NCI-H2196 (cell line): ENCODE data around the gene SLBP.

Source experiments
- DNase-seq: peaks from one replicate; lab custom pipeline; 2025; ENCODE audit not compliant: unreplicated experiment; lab: John Stamatoyannopoulos, UW

Gene SLBP

DNA sequence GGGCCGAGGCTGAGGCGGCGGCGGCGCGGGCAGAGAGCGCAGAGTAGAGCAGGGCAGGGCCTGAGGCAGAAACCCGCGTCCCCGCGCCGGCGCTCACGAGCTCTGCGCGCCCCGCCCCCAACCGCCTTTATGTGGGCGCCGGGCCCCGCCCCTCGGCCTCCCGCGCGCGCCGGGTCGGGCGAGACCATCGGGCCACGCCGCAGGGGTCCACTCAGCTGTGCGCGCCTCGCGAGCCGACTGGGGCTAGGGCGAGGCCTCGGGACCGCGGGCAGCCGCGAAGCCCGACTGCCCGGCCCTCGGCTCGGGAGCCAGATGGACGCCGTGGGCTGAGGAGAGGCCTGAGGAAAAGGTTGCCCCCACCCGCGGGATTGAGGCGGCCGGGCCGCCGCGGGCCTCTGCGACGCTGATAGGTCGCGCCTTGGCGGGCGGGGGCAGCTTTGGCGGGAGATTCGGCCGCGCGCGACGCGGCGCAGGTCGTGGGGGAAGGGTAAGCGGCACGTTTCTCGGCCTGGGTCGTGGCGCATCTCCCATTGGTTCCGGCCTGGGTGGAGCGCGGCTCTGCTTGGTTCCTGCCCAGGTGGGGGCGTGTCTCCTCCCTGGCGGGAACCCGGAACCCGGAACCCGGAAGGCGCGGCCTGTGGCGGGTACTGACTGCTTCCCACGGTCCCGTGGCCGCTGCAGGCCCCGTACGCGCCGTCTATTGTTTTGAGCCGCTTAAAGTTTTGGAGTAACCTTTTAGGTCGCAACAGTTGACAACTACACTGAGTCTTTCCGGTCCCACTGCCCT, at the start of gene SLBP:
Gene SLBP, minus strand, starts transcription at position 104 of the 787 bp plus-strand sequence. CDS start 131 bp downstream, outside the sequence.
- DNase-seq: peak; percentile 94

DNA sequence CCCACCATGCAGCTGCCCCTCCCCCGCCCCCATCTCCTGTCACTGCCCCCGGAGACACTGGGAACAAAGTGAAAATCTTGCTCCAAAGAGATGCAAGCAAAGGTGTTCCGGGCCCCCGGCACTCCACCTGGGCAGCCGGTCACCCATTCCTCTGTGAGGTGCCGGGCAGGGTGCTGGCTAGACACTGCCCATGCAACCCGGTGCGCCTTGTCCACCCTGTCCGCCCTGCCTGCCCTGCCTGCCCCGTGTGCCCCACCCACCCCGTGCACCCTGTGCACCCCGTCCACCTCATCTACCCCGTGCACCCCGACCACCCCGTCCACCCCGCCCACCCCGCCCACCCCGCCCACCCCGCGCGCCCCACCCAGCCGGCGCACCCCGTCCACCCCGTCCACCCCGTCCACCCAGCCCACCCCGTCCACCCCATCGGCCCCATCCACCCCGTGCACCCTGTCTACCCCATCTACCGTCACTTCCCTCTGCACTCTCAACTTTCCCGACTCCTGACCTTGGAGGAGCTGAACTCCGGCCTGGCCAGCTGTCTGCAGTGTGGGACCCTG, 49.1 kb upstream of the SLBP start:
- no peak for DNase-seq

DNA sequence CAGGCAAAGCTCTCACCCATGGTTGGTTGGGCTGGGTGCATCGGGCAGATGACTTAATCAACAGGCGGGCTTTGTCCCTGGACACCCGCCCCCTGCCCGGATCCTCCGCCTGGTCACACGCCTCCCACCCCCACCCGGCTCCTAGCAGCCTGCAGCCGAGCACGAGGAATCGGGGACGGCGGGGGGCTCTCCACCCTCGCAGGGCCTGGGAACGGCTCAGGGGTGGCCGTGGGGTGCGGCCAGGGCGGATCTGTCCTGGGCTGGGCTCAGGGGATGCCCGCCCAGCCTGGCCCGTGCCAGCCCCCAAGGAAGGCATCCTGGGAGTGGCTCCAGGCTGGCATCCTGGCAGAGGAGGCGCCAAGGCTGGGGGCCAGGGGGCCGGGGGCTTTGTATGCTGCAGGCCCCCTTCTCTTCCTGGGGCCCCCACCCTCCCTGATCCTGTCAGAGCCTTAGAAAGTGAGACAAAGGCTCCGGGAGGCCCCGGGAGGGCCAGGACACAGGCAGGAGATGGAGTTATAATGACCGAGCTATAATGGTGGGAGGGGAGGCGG, 48.5 kb upstream of the SLBP start:
- DNase-seq: no peak

DNA sequence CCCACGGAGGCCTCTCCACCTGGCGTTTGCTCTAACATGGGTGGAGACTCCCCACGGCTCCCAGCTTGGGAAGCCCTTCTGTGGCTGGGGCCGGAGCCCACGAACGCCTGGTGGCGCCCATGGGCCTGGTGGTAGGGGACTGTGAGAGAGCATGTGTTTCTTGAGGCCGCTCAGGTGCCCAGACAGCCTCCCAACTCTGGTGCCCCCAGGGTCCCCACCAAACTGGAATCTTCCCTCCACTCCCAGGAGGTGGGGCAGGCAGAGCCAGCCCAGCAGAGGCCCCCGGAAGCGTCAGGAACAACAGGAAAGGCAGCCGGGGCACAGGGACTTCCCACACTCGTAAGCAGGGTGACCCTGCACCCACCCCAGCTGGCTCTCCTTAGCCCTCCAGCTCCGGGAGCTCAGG, 47.7 kb upstream of the SLBP start:
- DNase-seq: no peak

DNA sequence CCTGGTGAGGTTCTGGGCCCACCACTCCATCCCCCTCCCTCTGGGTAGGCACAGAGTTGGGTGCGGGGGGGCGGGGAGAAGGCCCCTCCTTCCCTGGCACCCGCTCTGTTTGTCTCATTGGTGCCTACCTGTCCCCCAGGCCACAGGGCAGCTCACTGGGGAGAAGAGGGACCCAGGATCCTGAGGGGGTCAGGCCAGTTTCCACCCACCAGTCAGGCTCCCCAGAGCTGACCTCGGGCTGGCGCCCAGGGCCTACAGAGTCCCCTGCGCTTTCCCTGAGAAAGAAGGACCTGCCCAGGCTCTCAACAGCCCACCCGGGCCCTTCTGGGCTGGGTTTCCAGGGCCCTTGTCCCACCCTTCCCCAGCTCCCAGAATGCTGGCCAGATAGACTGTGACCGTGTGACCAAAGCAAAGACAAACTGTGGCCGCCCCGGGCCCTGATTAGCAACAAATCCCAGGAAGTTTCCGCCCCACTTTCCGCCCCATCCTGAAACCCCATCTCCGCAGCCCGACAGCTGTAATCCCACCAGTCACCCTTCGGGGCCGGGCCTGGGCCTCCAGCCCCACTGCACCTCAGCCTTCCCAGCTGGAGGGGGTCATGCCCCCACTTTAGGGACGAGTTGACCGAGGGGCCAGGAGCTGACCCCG, 47.2 kb upstream of the SLBP start:
- no peak for DNase-seq

DNA sequence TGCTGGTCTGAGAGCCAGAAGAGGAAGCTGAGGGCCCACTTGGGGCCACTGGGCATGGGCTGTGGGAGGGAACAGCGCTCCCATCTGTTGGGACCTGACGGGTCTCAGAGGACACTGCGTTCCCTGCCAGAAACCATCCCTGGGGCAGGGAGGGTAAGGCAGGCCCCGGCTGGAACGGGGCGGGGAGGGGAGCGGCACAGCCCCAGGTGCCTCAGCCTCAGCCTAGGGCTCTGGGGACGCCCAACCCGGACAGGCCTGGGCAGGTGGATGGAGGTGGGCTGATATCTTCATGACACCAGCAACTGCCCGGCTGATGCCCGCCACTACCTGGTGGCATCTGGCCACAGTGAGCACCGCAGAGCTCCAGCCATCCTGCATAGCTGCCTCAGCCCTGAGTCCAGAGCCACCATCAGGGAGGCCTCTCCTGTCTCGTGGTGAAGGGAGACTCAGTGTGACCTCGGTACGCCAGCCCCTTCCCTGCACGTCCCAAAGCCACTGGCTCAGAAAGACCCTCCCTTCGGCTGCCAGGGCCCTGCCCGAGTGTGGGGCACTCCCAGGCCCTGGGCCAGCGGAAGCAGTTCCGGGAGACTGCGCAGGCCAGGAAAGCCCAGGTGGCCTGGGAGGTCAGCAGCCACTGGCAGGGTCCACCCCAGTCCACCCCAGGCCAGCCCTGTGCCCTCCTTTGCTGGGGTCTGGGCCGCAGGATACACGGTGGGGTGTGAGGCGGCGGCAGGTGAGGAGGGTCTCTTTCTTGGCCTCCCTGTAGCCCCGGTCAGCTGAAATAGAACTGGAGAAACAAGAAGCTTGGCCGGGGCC, 46.4 kb upstream of the SLBP start:
- DNase-seq: no peak

DNA sequence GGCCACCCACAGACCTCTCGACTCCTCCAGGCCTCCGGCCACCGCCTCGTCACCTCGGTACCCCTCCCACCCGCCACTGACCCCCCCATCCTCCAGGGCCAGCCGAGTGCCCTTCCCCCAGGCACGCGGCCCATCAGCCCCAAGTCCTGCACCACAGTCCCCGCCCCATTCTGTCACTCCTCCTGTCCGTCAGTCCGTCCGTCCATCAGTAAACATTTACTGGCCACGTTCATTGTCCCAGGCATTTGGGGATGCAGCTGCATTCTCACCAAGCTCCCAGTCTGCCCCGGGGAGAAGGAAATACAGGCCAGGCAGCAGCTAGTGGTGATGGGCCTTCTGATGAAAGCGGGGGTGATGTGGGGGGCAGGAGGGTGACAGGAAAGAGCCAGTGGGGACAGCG, 45.7 kb upstream of the SLBP start:
- no peak for DNase-seq

DNA sequence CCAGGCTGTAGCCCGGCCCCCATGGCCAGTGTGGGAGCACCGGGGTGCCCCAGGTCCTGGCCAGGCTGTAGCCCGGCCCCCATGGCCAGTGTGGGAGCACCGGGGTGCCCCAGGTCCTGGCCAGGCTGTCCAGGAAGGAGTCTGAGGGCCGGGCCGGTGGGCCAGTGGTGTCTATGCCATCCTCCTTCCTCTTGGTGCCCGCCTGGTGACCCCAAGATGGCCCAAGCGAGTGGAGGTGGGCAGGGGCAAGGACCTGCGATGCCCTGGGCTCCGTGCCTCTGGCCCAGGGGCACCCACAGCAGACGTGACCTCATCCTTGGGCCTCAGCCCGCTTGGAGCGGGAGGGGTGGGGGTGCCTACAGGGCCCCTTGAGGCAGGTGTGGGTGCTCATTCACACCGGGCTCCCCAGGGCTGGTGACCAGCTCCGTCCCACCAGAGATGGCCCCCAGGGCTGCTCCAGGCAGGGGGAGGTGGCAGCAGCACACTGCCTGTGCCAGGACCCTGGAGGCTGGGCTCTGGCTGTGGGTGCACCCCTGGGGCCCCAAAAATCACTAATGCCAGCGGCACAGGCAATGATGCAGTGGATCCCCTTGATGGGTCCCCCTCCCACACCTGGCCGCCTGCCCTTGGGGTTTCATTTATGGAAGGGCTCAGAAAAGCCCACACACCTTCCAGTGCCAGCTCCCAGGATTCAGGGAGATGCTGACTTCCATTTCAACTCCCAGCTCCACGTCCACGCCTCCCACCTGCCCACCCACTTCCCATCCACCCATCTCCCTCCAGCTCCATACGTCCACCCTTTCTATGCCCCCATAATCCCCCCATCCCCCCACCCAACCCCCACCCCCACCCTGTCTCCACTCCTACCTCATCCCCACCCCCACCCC, 45.0 kb upstream of the SLBP start:
- no peak for DNase-seq

DNA sequence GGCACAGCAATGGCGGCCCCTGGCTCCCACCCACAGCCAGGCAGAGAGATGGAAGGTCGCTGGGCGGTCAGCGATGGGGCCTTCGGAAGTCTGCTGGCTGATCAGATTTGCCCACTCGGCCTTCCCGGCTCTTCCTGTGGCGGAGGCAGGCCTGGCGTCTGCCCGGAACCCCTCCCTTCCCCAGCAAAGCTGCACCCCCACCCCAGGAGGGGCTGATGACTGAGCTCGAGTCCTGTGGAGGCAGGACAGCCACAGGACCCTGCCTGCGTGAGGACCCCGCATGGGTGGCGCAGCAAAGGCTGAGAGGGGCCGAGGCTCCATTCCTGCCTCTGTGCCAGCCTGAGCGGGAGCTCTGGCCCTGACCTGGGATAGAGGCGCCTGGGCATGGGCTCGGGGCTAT, 44.0 kb upstream of the SLBP start:
- no peak for DNase-seq

DNA sequence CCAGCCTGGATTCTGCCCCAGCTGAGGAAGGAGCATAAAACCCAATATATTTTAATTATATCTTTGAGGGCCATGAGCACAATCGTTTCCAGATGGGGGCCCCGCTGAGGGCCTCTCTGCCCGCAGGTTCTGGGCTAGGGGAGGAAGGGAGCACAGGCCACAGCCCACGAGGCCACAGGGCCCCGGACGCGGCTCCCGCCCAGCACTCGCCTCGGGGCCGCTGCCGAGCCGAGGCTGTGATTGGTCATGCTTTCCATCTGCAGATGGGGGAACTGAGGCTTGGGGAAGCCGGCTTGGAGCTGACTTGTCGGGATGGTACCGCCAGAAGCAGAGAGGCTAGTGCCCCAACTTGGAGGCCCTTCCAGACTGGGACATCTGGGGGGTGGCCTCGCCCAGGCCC, 43.2 kb upstream of the SLBP start:
- DNase-seq: no peak

DNA sequence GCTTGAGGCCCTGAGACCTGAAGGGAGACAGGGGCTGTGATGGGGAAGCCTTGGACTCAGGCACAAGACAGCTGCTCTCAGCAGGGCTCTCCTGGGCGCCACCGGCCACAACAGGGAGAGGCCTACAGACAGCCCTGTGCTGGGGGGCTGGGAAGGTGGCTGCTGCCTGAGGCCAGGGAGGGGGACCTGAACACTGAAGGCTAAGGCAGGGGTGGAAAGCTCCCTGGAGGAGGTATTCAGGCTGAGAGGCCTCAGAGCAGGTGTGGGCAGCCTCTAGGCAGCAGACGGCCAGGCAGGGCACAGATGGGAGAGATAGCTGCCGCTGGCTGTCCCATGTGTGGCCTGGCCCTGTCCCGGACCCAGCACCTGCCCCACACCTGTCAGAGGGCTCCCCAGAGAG, 42.2 kb upstream of the SLBP start:
- DNase-seq: no peak

DNA sequence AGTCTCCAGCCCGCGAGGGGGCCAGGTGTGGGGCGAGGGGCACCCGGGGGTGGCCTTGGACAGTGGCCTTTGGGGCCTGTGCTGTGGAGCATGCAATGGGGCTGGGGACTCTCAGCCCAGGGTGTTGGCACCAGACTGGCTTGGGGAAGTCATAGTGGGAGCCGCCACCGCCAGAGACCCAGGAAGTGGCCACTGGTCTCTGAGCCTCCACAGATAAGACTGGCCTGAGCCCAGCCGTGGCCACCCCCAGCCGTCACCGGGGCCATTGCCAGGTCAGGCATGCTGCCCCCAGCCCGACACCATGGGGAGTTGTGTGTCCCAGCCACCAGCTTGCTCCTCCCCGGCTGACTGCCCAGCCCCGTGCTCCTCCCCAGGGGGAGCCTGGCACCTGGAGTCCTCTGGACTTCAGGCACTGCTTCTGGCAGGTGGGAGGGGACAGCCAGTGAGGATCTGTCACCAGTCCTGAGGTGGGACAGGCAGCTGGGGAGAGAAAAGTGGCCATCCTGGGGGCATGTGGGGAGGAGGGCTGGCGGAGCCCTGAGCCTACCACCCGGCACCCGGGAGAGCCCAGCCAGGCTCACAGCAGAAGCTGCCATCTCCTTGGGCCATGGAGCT, 41.7 kb upstream of the SLBP start:
- DNase-seq: no peak

DNA sequence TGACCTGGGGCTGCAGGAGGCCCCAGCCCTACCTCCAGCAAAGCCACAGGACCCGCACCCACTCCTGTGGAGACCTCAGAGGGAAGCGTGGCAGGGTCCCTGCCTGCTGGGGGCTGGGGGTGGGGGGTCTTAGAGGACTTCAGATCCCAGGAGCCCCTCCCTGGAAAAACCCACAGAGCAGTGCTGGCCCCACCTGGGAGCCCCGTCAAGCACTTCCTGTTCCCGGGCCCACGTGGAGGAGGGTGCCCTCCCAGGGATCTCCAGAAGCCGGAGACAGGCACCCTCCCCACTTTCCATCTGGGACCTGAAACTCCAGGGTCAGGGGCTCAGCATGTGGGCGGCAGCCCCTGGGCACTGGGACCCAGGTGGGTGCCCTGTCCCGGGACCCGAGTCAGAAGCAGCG, 41.2 kb upstream of the SLBP start:
- no peak for DNase-seq

DNA sequence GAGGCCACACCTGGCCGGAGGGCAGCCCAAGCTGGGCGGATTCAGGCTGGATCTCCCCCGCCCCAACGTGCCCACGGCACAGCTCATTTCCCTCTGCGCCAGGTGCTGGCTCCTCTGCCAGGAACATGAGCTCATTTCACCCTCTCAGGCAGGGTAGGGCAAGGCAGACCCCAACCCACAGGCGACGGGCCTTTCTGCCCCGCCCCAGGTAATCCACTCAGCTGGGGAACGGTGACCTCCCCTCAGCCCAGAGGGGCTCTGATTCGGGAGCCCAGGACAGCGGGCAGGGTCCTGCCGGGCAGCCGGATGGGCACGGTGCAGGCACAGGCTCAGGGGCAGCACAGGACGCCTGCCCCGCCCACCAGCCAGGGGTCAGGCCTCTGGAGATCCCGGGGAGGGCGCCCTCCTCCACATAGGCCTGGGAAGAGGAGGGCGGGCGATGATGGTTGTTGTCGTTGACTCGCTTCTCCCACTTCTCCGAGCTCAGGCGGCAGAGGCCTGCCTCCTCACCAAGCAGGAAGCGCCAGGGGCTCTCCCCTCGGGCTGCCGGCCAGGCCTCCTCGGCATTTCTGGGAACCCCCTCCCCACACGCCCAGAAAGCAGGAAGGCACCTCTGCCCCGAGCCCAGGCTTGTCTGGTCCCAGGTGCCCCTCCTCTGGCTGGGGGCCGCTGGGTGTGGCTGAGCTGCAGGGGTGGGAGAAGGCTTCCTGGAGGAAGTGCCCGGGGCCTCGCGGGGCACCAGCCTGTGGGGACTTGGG, 40.3 kb upstream of the SLBP start:
- DNase-seq: no peak

DNA sequence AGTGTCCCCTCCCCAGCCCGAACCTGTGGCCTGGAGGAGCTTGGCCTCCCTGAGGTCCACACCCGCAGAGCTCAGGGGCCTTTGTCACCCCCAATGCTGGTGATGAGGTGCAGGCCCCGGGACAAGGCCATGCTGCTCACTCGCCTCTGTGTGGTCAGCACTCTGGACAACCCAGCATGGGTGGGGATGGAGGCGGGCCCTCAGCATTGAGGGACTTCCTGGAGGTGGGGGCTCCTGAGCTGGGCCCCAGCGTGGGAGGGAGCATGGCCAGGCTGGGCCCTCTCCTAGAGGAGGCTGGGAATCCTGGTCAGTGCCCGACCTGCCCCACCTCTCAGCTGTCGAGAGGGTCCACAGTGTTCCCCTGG, 39.8 kb upstream of the SLBP start:
- DNase-seq: no peak

DNA sequence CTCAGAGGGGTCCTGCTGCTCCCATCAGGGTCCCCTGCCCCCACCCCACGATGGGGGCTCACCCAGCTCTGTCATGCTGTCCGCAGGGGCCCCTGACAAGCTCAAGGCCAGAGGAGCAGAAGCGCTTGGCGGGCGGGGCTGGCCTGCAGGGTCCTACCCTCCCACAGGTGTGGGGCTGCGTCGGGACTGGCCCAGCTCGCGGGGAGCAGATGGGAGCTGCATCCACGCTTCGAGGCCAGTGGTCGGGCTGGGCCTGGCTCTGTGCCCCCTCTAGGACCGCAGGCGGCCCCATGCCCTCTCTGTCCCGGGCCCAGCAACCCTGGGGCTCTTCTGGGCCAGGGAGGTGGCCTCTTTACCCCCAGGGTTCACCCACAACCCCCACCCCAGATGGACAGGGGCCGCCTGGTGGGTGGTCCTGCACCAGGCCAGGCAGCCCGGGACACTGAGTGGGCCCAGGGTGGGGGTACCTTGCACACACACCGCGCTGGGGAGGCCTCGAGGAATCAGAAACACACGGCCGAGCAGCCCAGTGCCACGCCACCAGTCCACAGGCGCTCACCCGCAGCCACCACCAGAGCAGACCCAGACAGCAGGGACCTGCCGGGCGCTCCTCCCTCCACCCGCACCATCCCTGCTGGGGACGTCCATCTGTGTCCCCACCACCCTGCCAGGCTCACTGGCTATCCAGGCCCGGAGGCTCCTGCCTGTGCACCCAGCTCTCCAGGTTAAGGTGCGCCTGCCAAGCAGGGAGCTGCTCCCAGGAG, 39.2 kb upstream of the SLBP start:
- DNase-seq: no peak

DNA sequence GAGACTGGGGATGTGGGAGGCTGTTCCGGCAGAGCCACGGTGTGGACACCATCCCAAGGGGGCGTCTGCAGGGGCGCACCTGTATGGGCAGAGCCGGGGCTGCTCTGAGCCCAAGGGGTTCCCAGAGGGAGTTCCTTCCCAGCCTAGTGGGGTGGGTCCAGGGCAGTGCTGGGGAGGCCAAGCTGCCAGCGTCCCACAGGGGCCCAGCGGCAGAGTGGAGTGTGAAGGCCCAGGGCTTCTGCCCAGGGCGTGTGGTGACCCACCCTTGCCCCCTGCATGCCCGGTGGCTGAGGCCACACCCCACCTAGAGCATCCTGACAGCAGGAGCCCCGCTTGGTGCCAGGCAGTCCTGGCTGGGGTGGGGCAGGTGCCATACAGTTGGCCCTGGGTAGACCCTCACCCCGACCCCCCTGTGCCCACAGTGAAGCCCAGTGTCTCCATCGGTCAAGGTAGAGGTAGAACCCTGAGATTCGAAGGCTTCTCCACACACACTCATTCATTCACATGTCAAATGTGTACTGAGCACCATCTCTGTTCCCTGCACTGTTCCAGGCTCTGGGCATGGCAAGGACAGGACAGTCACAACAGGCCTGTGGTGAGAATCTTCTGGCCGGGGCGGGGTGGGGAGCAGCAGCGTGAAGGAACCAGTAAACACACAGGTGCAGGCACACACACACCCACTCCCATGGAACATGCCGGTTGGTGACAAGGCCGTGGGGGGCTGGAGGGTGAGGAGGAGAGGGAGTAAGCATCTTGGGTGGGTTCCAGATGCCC, 38.4 kb upstream of the SLBP start:
- DNase-seq: no peak

DNA sequence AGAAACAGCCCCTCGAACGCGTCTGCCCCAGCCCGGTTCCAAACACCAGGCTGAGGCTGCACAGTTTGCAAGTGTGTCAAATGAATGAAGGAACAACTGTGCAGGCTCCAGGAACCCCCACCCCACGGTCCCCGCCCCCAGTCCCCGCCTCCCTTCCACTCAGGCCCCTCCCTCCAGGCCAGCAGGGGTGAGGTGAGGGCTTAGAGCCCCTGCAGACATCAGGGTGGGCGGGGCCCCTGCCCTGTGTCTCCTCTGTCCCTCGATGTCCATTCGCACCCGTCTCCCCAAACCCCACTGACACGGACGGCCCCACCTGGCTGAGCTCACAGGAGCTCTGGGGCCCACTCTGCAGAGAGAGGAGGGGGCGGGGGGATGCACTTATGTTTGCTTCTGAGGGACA, 37.7 kb upstream of the SLBP start:
- DNase-seq: no peak
